ENCODE data around the gene BAZ2B. TPM values are rescaled to one million over a fixed set of nuclear protein-coding genes. Genes with fewer than 3 reads are reported as not detected.

Gene BAZ2B
- polyA plus RNA-seq, 2 of the 4 experiments (the other 2 are of a cell fraction), result 19.6 to 50.6 TPM

- ChIA-PET CTCF (interaction anchor here (0.6 kb wide), 1 partner anchor 62 kb away, joined by 3 read pairs; no protein-coding TSS in a partner anchor), POLR2A (no interaction called here)
- H3K27ac ChIP-seq, result no peak overlapping the region
- DNase-seq (ENCODE audit: low read depth in 1 of 2, low spot score in 1 of 2) (no peak), FAIRE-seq (no peak), ATAC-seq (no peak)
- TF ChIP-seq JUNB (IDR thresholded peaks at IDR 0.05) (no peak), NFE2L2 (conservative IDR thresholded peaks at IDR 0.05; ENCODE audit: low read length) (no peak), PHF8 (IDR thresholded peaks at IDR 0.05; ENCODE audit: borderline replicate concordance, low read depth) (no peak), HOXA7 (CRISPR knock-in tag; IDR thresholded peaks at IDR 0.05) (no peak), SREBF2 (IDR thresholded peaks at IDR 0.05) (no peak), USF2 (IDR thresholded peaks at IDR 0.05) (no peak), ATOH8 (CRISPR knock-in tag; IDR thresholded peaks at IDR 0.05; ENCODE audit: low read depth) (no peak), KDM5A (IDR thresholded peaks at IDR 0.05) (no peak)
- H3K4me3 ChIP-seq, result no peak overlapping the region
- H3K4me2 ChIP-seq, result no peak overlapping the region
- H3K4me1 ChIP-seq, result peaks cover 19% of the 10 kb centered on the region
- 86% methylated on average over 1 of the region's 1 CpG for WGBS (ENCODE audit: missing lambda C conversion rate)
- peaks cover 4% of the 10 kb centered on the region; the same call in 1 of the 3 replicates for H3K9me3 ChIP-seq
Observed at GRCh38 chr2:159505196-159505595, 111.2 kb downstream of the BAZ2B start.

- CTCF ChIA-PET, result no interaction called here
- no peak overlapping the region for H3K27ac ChIP-seq
- POLR2A ChIA-PET, result no interaction called here
- peaks cover 5% of the 10 kb centered on the region; the same call in 1 of the 3 replicates for H3K9me3 ChIP-seq
- TF ChIP-seq PBX3 (IDR thresholded peaks at IDR 0.05) (no peak), RCOR1 (IDR thresholded peaks at IDR 0.05; ENCODE audit: low read depth, low read length) (no peak), HOXB5 (CRISPR knock-in tag; IDR thresholded peaks at IDR 0.05) (no peak), HES2 (IDR thresholded peaks at IDR 0.05) (no peak), MAZ (IDR thresholded peaks at IDR 0.05; ENCODE audit: borderline replicate concordance, low read depth, low read length) (no peak), ESRRA (IDR thresholded peaks at IDR 0.05; ENCODE audit: borderline replicate concordance, low read length) (no peak), USF2 (IDR thresholded peaks at IDR 0.05) (no peak), EP300 (IDR thresholded peaks at IDR 0.05) (no peak), JUNB (IDR thresholded peaks at IDR 0.05) (no peak), ZC3H11A (IDR thresholded peaks at IDR 0.05) (no peak), JUN (IDR thresholded peaks at IDR 0.05) (no peak), EHMT2 (IDR thresholded peaks at IDR 0.05; ENCODE audit: low read depth) (no peak), CHD4 (IDR thresholded peaks at IDR 0.05; ENCODE audit: borderline replicate concordance) (no peak), E2F6 (IDR thresholded peaks at IDR 0.05; ENCODE audit: borderline replicate concordance, low read depth) (no peak)
- no peak overlapping the region for H3K4me3 ChIP-seq
- no peak overlapping the region for H3K4me2 ChIP-seq
- H3K4me1 ChIP-seq, result peaks cover 22% of the 10 kb centered on the region
- no peak for ATAC-seq
- FAIRE-seq, result no peak
- 96% methylated on average over 1 of the region's 1 CpG for WGBS (ENCODE audit: missing lambda C conversion rate)
- no peak for DNase-seq (ENCODE audit: low read depth in 1 of 2, low spot score in 1 of 2)
Observed at GRCh38 chr2:159501743-159502142, 114.6 kb downstream of the BAZ2B start.

Measured in A549 (cell line).